H1 (cell line): Measurements from ENCODE around the gene ACYP1. TPM values are rescaled to one million over a fixed set of nuclear protein-coding genes. Genes with fewer than 3 reads are reported as not detected.

ENCODE experiments used
- GABPA ChIP-seq: IDR thresholded peaks from 2 replicates; pipeline ENCODE4 v1.6.1; 2011; ENCODE audit warnings: mild to moderate bottlenecking, low read length, moderate library complexity, borderline replicate concordance; ENCODE audit not compliant: insufficient read depth
- polyA plus RNA-seq, 7 experiments: library from polyadenylated mRNA; depleted of rRNA in 3 of 7; stranded (reverse) in 5 of 7; unstranded in 2 of 7; fragments of >200 nt in 5 of 7; fragments of 200-250 nt in 2 of 7; gene quantifications; 1 replicate in 5 of 7; 2 replicates in 1 of 7; 4 replicates in 1 of 7; pipeline versions ENCODE4 v1.2.1 to v1.2.3, GENCODE V29; 2011 to 2013; ENCODE audit warnings: missing spikeins in 2 of 7, mixed read lengths in 2 of 7
- total RNA-seq: library from RNA; stranded (reverse); fragmentation: NEBNext Ultra II Directional; extraction: Animal tissue kit (Norgen Biotek cat#: 25700); gene quantifications from 2 replicates; pipeline ENCODE4 v1.2.1, GENCODE V29; 2021

ACYP1 gene
- total and polyA plus RNA-seq, 2 of the 8 experiments (the other 6 are each of a cell fraction or from before 2014, with no cell fraction given), result 22.3 to 24.8 TPM

DNA sequence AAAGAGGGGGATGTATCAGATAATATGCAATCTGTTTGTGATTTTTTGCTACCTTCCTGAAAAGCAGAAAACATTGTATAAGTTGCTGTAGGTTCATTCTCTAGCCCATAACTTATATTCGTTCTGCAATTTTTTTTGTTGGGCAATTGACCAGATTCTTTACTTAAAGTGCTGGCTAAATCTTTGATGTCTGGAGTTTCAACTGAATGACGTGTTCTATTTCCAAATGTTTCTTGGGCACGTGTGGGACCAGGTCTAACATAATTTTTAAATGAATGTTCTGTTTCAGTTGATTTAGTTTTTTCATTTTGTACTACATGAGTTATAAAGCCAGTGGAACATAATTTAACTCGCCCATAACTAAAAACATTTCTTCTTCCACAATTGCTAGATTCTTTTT is 16.3 kb downstream of the ACYP1 start (continued):
- no peak for TF ChIP-seq GABPA
